D721Med (cell line): Measurements from ENCODE around the gene TBXAS1.

ENCODE experiments used
- DNase-seq: peaks from one replicate; pipeline ENCODE4 v3.0.0; 2011; ENCODE audit warnings: low spot score; ENCODE audit not compliant: insufficient read length
- FAIRE-seq: peaks from 2 replicates; lab custom pipeline; 2011; peaks lifted over from hg19 to GRCh38; lab: Jason Lieb, UNC
- CTCF ChIP-seq: IDR thresholded peaks from 2 replicates; pipeline ENCODE4 v1.5.1; 2012; ENCODE audit warnings: mild to moderate bottlenecking, control low read depth; ENCODE audit not compliant: insufficient read depth; ENCODE audit errors: missing control alignments

The TBXAS1 gene

DNA sequence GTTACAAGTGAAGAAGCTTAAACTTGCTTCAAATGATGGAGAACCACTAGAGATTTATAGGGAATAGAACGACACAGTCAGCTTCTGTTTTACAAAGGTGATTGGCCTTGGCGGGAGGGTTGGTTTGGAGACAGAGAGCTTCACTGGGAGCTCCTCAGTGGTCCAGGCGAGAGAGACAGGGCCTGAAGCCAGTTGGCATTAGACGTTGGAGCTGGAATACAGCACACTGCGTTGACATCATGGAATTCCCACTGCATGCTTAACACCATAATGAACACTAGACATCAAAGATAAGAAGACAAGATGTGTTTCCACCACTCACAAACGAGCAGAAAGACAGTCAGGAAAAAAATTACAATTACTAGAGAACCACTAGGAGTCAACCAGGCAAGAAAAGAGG lies 67.8 kb downstream of the TBXAS1 start:
- DNase-seq (no peak), FAIRE-seq (no peak)
- no peak for TF ChIP-seq CTCF

DNA sequence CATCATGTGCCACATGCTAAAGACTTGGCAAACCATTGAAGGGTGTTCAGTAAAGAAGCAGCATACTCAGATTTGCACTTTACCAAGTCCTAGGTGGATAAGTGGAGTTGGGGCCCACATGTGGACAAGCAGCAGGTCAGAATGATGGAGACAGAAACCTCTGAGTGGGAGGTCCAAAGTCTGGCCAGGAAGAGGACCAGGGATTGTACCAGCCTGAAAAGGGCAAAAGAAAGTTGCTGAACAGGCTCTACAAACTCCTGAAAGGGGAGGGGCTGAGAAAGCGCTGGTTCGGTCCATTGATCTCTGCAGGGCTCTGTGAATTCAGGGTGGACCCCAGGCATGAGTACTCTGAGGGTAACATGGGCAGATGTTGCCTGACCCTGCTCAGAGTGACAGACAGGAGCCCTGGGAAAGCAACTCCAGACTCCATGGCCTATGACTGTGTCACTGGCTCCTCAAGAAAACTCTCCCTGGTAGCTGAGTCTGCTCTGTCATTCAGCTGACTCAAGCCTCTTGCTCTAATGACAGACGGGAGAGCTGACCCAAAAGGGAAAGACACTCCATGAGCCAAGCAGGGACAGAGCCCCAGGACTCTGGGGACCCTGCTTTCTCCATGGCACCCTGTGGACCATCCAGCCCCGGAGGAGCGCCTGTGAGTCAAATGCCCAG lies 68.5 kb downstream of the TBXAS1 start:
- DNase-seq: no peak
- no peak for FAIRE-seq
- no peak for TF ChIP-seq CTCF

GRCh38 chr7:139898483-139898882 lies 69.4 kb downstream of the TBXAS1 start:
- TF ChIP-seq CTCF: no peak
- DNase-seq: no peak
- FAIRE-seq: no peak

- FAIRE-seq (no peak), DNase-seq (no peak)
- TF ChIP-seq CTCF: no peak
These were observed 70.4 kb downstream of the TBXAS1 start for GRCh38 chr7:139899328-139899955.

GRCh38 chr7:139900326-139900725 lies 71.3 kb downstream of the TBXAS1 start:
- DNase-seq: no peak
- no peak for FAIRE-seq
- TF ChIP-seq CTCF: no peak

DNA sequence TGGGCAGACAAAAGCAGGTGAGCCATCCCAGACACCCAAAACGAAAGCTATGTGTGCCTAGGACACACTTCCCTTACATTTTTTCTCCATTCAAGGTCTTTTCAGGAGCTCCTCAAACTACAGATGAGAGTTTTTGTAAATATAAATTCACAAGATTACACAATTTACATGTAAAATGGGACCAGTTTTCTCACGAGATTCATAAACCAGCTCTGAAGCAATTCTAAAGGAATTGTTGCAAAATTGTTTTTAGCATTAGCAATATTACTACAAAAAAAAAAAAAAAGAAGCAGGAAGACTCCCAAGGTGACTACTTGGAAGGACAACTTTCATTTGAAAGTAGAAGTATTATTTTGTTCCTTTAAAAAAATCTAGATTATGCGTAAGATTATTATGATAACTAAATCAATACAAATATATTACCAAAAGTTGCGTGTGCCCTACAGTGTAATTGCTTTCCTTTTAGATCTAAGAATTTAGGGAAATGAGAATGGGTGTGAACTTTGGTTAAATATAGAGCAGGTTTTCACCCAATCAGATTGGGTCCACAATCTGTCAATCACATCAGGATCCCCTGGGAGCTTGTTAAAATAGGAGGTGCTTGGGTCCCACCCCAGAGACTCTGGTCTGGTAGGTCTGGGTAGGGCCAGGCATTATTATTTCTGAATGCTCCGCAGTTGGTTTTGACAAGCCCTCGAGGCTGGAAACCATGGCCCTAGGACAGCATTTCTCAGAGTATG lies 72.2 kb downstream of the TBXAS1 start:
- no peak for FAIRE-seq
- no peak for TF ChIP-seq CTCF
- DNase-seq: no peak
